HG02852 (cell line): Measurements from ENCODE around the gene STRA8.

Experiments used
- ATAC-seq: cut with Tn5 transposase; IDR thresholded peaks from one replicate; pipeline ENCODE4 v1.9.1; 2021; ENCODE audit warnings: mild to moderate bottlenecking, moderate library complexity; ENCODE audit not compliant: unreplicated experiment

Gene STRA8

DNA sequence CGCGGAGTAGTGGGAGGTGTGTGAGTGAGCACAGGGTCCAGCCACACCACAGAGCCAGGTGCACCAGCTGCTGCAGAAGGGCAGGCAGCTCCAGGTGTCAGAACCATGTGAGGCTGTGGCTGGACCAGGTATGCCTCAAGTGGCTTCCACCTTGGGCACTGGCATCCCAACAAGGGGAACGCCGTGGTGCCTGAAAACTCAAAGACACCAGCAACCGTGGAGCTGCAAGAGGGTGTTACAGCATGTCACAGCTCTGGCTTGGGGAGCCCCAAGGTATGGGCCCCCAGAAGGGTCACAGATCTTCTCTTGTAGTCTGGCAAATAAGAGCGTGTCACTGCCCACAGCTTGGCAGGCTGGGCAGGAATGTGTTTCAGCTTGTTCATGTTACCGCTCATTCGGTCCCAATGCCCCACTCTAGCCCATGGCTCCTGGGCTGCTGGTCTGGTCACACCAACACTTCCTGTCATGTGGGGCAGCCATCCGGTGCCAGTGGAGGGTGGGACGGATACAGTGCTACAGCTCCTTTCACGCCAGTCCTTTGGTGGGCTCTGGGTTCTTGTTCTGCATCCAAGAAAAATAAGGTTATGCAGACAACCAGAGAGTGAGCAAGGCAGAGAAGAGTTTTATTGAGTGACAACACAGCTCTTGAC is 29.8 kb downstream of the STRA8 start:
- ATAC-seq: no peak

DNA sequence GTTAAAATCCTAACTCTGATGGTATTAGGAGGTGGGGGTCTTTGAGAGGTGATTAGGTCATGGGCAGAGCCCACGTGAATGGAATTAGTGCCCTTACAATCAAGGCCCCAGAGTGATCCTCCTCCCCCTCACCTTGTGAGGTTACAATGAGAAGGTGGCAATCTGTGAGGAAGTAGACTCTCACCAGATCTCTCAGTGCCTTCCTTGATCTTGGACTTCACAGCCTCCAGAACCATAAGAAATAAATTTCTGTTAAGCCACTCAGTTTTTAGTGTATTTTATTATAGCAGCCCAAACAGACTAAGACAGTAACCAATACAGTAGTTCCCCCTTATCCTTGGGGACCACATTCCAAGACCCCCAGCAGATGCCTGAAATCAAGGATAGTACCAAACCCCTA is 32.0 kb downstream of the STRA8 start:
- ATAC-seq: no peak

DNA sequence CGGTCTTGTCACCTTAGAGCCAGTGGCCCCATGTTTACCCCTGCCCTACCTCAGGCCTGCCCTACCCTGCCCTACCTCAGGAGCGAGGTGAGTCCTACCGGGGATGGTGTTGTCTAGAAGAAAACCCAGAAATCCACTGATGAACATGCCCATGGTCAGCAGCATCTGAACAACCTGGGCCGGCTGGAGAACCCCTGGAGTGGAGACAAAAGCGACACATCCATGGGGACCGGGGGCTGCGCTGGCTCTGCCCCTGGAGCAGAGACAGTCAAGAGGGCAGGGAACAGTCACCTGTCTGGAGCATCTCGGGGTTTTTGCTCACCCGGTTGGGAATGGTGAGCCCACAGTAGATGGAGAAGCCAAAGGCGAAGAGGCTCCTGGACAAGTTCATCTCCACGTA is 36.3 kb downstream of the STRA8 start:
- ATAC-seq: no peak

DNA sequence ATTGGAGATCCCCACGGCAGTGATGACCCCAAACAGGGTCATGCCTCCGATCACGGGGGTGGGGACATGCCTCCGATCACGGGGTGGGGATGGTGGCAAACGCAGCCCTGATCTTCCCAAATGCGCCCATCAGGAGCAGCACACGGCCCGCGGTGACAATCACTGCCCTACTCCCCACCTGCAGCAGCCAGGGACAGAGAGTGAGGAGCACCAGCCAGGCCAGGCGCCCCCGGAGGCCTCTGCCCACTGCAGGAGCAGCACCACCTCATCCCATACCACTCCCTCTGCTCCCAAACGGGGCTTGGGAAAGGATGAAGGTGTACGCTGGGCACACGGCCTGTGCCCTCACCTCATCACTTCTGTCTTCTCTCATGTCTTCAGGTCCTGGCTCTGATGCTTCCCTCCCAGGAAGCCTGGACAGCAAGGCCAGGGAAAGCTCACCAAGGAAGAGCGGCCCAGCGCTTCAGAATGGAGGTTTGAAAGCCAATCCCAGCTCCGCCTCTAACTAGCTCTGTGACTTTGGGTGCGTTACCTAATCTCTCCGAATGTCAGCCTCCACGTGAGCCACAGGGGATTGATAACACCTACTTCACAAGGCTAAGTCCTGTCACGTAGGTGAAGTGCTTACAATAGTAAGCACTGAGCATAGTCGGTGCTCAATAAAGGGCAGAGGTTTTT is 37.1 kb downstream of the STRA8 start:
- no peak for ATAC-seq

DNA sequence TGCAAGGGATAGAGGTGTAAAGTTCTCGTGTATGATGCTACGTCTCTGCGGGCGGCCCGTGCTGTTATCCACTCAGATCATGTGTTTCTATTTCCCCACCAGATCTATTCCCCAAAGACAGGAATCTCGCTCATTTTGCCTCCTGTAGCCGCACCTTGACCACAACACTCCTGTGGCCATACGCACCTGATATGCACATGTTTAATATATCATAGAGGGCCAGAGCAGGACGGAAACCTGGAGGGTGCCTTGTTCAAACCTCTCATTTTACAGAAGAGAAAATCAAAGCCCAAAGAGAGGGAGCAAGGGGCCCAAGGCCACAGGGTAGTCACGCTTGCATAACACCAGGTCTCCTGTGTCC is 37.6 kb downstream of the STRA8 start:
- no peak for ATAC-seq

DNA sequence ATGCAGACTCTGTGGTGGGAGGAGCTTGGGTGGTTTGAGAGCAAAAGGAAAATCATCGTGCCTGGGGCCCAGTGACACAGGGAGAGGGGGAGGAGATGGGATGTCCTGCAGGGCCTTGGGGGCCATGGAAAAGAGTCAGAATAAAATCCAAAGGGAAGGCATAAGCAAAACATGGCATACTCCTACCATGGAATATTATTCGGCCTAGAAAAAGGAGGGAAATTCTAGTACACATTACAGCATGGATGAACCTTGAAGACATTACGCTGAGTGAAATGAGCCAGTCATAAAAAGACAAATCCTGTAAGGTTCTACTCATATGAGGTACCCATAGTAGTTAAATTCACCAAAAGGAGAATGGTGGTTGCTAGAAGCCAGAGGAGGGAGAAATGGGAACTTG is 38.7 kb downstream of the STRA8 start:
- no peak for ATAC-seq

DNA sequence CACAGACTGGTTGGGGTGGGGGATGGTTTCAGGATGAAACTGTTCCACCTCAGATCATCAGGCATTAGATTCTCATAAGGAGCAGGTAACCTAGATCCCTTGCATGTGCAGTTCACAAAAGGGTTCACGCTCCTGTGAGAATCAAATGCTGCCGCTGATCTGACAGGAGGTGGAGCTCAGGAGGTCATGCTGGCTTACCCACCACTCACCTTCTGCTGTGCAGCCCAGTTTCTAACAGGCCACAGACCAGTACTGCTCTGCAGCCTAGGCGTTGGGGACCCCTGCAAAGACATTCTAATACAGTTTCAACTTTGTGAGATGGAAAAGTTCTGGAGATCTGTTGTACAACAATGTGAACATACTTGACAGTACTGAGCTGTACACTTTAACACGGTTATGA is 39.9 kb downstream of the STRA8 start:
- ATAC-seq: no peak

DNA sequence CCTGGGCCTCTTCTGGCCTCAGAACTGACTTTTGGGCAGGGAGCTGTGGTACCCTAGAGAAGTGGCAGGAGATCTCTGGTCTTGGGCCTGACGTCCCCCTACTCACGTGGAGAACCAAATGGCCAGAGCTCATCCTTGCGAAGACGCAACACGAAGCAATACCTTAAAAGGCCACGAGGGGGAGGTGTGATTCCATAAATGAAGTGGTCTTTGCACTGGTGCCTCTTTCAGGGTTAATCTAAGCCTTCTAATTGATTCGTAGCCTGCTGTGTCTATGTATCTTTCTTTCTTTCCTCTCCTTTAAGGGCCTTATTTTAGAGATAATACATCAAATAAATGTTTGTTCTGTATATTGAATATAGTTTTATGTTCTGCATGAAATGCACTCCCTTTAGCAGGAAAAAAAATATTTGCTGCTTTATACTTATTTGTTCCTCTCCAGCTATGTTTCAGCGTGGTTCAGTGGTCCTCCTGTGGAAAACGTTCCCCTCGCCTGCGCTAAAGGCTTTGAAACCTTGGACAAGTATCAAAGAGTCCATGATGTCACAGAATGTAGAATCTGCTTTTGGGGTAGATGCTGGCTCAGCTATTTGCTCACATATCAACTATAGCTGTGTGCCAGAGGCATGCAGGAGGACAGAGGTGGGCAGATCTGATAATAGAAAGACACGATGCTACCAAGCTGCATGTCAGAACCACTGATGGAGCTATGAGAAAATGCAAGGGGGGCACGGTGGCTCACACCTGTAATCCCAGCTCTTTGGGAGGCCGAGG is 41.0 kb downstream of the STRA8 start:
- ATAC-seq: peak; percentile 83

DNA sequence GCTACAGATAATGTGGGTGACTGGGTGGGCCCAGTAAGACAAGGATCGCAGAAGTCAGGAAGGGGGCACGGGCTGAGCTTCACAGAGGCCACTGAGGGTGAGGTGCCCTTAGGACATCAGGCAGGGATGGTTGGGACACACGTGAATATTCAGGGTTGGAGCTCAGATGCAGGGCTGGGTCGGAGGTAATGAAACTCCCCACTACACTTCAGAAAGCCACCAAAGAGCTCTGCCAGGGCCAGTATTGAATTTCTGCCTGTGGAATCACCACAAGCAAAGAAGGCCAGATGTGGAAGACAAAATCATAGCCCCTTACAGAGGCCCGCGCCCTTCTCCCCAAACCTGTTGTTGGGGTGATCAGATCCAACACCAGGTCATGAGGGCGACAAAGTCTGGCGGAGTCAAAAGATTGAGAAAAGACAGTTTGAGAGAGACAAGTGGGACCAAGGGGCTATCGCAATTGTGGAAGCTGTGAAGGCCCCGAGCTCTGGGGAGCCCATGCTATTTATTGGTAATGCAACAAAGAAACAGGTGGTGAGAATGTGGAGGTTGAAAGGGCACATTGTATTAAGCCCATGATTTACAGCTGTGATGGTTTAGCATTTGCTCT is 42.4 kb downstream of the STRA8 start:
- no peak for ATAC-seq

DNA sequence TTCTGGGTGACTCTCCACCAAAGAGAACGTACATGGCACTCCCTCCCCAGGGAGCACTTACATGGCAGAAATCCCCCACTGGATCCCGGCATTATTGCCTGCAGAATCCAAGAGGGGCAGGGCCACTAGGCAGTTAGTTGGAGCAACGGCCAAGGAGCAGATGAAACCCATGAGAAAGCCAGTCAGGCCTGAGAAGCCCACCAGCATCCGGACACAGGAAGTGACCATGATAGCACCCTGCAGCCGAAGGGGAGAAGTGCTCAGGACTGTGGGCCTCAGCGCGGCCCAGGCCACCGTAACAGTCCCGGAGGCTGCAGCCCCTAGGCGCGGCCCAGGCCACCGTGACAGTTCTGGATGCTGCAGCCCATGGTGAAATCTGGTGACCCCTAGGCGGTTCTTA is 43.5 kb downstream of the STRA8 start:
- ATAC-seq: no peak

DNA sequence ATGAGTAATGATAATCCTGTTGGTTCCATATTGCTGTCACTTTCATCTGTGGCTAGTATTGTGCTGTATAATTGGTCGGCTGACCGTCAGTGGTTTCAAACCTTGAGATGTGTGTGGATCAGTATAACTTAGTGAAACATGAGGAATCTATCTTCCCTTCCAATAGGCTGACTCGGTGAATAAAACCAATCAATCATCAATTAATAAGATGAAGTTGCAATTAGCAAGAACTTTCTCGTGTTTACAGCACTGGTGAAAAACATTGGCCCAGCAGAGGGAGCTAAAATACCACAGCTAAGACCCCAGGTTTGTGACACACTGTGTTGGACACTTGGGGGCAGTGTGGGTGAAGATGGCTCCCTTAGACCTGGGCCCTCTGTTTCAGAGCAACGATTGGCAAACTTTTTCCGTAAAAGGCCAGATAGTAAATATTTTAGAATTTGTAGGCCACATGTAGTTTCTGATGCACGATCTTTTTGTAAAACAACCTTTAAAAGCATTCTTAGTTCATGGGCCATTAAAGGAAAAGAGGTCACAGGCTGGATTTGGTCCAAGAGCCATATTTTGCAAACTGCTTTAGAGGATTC is 47.8 kb downstream of the STRA8 start:
- ATAC-seq: peak; percentile 92

DNA sequence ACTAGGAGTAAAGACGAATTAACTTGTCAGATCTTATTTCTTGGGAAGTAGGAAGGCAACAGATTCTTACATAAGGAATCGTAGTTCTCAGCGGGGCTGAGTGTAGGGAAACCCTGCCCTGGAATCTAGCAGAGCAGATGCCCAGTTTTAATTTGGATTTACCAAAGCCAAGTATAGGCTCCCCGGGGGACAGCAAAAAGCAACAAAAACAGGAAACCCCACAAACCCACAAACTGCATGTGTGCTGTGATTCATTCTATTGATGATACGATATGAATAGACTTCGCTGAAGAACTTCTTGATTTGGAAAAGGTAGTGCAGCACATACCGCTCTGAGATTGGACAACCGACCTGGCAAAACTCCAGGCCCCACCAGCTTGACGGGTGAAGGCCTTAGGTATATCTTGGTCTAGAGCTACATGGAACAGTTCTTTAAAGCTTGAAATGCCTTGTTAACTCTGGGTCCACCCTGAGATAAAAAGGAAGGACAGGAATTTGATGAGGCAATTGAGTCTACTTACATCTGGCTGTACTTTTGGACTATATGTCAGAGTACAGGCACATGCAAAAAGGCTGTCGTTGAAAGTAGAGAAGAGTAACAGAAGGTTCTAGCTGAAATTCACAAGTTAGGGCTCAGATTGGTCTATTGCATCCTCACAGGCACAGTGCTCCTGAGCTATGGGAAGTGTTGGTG is 49.1 kb downstream of the STRA8 start:
- no peak for ATAC-seq

DNA sequence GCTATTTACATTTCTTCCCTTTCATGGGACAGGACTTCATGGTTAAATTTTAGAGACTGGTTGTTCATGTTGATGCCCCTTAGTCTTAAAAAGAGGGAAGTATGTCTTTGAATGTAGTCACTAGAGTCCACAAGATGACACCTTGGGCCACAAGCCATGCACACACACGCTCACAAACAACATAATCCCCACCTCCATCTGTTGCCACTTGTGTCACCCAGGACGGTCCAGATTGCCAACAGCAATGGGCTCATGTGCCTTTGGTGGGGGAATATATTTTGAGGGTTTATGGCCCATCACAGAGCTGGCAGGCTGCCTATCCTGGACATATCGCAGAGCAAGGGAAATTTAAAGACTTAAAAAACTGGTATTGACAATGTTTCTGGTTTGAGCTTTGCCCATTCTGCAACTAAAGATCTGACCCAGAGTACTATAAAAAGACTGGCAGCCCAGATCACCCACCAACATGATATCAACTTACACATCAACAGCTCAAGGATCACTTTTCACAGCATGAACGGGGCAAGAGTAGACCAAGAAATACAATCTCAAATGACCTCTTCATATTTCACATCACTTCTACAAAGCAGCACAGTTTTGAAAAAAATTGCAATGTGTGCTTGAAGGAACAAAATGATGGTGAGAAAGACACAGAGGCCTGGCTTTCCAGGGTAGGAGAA is 50.5 kb downstream of the STRA8 start:
- no peak for ATAC-seq

DNA sequence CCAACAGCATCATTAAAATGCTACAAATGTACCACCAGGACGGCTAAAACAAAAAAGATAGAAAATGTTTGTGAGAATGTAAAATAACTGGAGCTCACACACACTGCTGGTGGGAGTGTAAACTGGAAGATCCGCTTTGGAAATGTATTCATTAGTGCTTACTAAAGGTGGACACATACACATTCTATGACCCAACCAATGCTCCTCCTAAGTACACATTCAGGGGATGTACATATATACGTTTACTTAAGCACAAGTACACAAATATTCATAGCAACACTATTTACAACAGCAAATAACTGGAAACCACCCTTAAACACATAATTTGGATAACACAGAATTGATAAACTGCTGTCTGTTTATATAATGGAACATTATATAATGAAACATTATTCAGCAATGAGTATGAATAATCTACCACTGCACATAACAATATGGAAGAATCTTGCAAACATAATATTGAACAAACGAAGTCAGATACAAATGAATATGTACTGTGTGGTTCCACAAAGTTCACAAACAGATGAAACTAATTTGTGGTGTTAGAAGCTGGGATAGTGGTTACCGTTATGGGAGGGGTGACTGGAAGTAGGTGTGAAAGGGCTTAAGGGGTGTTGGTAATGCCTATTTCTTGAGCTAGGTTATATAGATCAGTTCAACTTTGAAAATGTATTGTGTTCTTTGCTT is 52.1 kb downstream of the STRA8 start:
- ATAC-seq: no peak

DNA sequence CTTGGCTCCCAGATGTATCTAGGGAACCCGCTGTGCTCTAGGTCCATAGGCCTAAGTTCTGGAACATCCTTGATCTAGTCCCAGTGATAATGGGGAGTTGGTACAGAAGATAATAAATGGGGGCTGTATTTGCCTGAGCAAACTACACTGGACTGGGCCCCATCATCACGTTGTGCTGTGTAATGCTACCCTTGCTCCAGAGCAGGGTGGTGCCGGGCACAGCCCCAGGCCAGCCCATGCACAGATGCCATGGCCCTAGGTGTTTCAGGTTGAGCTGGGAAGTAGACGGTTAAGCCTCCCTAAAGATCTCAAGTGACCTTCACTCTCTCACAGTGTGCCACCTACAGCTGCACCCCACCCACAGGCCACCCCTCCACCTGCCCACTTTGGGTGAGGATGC is 53.2 kb downstream of the STRA8 start:
- no peak for ATAC-seq

DNA sequence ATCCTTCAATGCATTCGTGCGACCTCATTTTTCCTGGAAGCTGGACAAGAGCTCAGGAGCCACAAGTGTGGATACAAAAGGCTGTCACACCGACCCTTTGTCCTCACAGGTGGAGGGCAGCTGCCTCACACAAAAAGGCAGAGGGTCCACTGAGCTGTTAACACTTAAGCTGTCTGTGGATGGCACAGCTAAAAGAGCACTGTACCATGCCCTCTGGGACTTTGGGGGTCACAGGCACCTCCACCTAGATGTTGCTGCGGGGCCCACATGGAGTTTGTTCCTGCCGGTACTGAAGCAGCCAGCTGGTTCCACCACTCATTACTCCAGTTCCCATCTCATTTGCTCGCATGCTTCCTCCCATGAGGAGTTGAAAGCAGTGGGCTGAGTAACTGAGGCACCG is 57.0 kb downstream of the STRA8 start:
- ATAC-seq: no peak

DNA sequence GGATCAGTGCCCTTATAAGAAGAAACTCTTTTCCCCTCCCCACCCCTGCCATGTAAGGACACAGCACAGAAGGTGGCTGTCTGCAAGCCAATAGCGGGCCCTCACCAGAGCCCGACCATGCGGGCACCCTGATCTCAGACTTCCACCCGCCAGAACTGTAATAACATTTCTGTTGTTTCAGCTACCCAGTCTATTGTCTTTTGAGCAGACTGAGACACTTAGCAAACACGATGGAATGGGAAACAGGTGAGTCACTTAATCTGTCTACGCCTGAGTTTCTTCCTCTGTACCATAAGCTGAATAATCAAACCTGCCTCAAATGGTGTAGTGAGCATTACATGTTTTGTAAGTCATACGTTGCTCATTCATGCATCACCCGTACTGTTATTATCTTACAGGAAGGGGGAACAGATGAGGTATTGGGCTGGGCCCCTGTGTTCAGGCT is 58.2 kb downstream of the STRA8 start:
- ATAC-seq: no peak

DNA sequence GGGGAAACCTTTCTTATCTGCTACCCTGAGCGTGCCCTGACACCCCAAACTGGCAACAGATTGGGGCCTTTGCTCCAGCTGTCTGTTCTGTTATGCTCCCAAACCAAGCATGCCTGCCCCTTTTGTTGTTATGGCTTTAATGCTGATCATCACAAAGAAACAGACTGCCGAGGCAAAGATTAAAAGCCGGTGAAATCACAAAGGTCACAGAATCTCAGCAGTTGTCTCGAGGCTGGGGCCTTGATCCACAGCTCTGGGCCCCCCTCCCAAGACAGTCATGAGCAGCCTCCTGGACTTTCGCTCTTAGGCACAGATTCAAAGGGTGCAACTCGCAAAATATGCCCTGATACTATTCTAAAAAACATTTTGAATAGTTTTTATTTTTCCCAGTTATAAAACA is 65.6 kb downstream of the STRA8 start:
- no peak for ATAC-seq

DNA sequence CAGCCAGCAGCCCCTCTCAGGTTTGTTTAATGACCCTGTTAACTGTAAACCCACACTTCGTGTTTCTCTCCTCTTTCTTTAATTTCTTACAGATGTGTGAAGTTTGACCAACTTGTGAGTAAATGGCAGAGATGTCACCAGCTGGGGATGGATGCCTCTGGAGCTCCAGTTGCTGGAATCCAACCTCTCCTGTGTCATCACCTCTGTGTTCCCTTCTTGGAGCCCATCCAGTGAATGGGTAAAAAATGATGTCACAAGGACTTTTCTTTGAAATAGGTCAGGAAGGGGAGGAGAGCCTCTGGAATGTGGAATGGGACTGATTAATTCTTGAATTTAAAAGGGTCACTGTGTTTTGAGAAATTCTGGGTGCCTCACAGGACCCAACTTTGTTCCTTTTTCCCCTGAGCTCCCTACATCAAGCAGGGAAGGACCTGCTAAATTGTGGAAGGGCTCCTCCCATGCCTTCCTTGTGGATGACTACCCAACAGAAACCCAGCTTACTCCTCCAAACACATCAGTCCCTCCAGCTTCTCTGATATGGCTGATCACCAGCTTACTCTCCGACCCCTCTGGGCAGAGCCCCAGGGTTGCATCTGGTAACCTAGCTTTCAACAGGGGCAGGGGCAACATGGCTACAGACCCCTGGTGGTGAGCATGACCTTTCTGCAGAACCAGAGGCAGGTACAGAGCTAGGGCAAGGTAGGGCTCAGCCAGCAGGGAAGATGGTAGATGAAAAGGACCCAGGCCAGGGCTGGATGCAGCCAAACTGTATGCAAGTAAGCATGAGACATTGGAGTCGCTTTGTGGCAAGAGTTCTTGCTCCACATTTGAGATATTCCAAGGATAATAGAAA is 67.5 kb downstream of the STRA8 start:
- no peak for ATAC-seq
